Measurements from ENCODE around the gene MZF1. TPM values are rescaled to one million over a fixed set of nuclear protein-coding genes. Genes with fewer than 3 reads are reported as not detected.

Gene MZF1
- total RNA-seq, 1 experiment from 2014 or later: 20.4 TPM

- no peaks in the 10 kb centered on the region for H3K36me3 Mint-ChIP-seq (ENCODE audit: insufficient read depth, unreplicated experiment)
- intact Hi-C loops (cut with micrococcal nuclease; ENCODE audit: unreplicated experiment): no loop called here
- H3K4me1 ChIP-seq: no peaks in the 10 kb centered on the region
- H3K4me1 Mint-ChIP-seq (ENCODE audit: low read depth, unreplicated experiment): no peaks in the 10 kb centered on the region
- no peak overlapping the region for H3K27ac Mint-ChIP-seq (ENCODE audit: unreplicated experiment)
- no peak overlapping the region for H3K4me3 Mint-ChIP-seq (ENCODE audit: unreplicated experiment)
- no peak for DNase-seq
- TF ChIP-seq, protein P1, sequence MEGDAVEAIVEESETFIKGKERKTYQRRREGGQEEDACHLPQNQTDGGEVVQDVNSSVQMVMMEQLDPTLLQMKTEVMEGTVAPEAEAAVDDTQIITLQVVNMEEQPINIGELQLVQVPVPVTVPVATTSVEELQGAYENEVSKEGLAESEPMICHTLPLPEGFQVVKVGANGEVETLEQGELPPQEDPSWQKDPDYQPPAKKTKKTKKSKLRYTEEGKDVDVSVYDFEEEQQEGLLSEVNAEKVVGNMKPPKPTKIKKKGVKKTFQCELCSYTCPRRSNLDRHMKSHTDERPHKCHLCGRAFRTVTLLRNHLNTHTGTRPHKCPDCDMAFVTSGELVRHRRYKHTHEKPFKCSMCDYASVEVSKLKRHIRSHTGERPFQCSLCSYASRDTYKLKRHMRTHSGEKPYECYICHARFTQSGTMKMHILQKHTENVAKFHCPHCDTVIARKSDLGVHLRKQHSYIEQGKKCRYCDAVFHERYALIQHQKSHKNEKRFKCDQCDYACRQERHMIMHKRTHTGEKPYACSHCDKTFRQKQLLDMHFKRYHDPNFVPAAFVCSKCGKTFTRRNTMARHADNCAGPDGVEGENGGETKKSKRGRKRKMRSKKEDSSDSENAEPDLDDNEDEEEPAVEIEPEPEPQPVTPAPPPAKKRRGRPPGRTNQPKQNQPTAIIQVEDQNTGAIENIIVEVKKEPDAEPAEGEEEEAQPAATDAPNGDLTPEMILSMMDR (IDR thresholded peaks at IDR 0.05; ENCODE audit: insufficient read depth in 1 of 2, low read depth in 1 of 2, low read length in 1 of 2, severe bottlenecking in 1 of 2, unreplicated experiment in 1 of 2): no peak
- ChIA-PET POLR2A (no interaction called here), CTCF (no interaction called here)
- H3K9me3 ChIP-seq: no peaks in the 10 kb centered on the region
- no peaks in the 10 kb centered on the region for H3K36me3 ChIP-seq (ENCODE audit: control insufficient read depth, insufficient read depth, low read length)
- no TSS peak for BruUV-seq (replicated peaks)
- no peaks in the 10 kb centered on the region for H3K27me3 ChIP-seq (replicated peaks; ENCODE audit: control insufficient read depth, insufficient read depth, low read length)
- no peaks in the 10 kb centered on the region for H3K9me3 Mint-ChIP-seq (ENCODE audit: unreplicated experiment)
- H3K27me3 Mint-ChIP-seq (ENCODE audit: insufficient read depth, unreplicated experiment): peaks cover 6% of the 10 kb centered on the region
- no peak overlapping the region for H3K4me3 ChIP-seq (ENCODE audit: low read depth, low read length)
Measured at GRCh38 chr19:58531034-58531840, 41.9 kb downstream of the MZF1 start.

- Mint-ChIP-seq H3K4me1 (ENCODE audit: low read depth, unreplicated experiment) (no peaks in the 10 kb centered on the region), H3K36me3 (ENCODE audit: insufficient read depth, unreplicated experiment) (no peaks in the 10 kb centered on the region), H3K27me3 (ENCODE audit: insufficient read depth, unreplicated experiment) (peaks cover 6% of the 10 kb centered on the region), H3K9me3 (ENCODE audit: unreplicated experiment) (no peaks in the 10 kb centered on the region), H3K27ac (ENCODE audit: unreplicated experiment) (no peak overlapping the region), H3K4me3 (ENCODE audit: unreplicated experiment) (no peak overlapping the region)
- POLR2A ChIA-PET: no interaction called here
- H3K4me1 ChIP-seq: no peaks in the 10 kb centered on the region
- TF ChIP-seq, protein P1 (IDR thresholded peaks at IDR 0.05; ENCODE audit: insufficient read depth in 1 of 2, low read depth in 1 of 2, low read length in 1 of 2, severe bottlenecking in 1 of 2, unreplicated experiment in 1 of 2): no peak
- no peak for DNase-seq
- no peaks in the 10 kb centered on the region for H3K9me3 ChIP-seq
- intact Hi-C loops (cut with micrococcal nuclease; ENCODE audit: unreplicated experiment): no loop called here
- H3K4me3 ChIP-seq (ENCODE audit: low read depth, low read length): no peak overlapping the region
- no peaks in the 10 kb centered on the region for H3K27me3 ChIP-seq (replicated peaks; ENCODE audit: control insufficient read depth, insufficient read depth, low read length)
- BruUV-seq (replicated peaks): no TSS peak
- CTCF ChIA-PET: no interaction called here
- no peaks in the 10 kb centered on the region for H3K36me3 ChIP-seq (ENCODE audit: control insufficient read depth, insufficient read depth, low read length)
Measured at GRCh38 chr19:58529405-58529804, 43.7 kb downstream of the MZF1 start.

DNA sequence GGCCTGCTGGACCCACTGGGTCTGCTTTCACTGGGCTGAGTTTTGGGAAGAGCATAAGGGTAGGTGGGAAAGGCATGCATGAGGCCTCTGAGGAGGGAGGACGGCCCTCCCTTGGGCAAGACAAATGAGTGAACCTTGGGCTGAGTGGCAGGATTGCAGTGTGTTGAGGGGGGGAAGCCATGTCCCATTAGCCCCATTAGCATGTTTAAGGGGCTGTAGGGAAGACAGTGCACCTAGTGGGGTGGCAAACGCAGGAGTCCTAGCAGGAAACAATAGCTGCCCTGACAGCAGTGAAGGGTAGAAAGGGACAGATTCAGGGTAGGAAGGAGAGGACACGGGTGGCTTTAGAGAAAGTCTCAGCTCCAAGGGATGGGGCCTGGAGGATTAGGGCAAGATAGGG, 50.4 kb downstream of the MZF1 start:
- TF ChIP-seq, protein P1 (IDR thresholded peaks at IDR 0.05; ENCODE audit: insufficient read depth in 1 of 2, low read depth in 1 of 2, low read length in 1 of 2, severe bottlenecking in 1 of 2, unreplicated experiment in 1 of 2): no peak
- H3K27ac Mint-ChIP-seq (ENCODE audit: unreplicated experiment): no peak overlapping the region
- H3K4me1 ChIP-seq: peaks cover 13% of the 10 kb centered on the region
- peaks cover 20% of the 10 kb centered on the region for H3K4me1 Mint-ChIP-seq (ENCODE audit: low read depth, unreplicated experiment)
- H3K36me3 ChIP-seq (ENCODE audit: control insufficient read depth, insufficient read depth, low read length): no peaks in the 10 kb centered on the region
- no TSS peak for BruUV-seq (replicated peaks)
- POLR2A ChIA-PET: no interaction called here
- no peaks in the 10 kb centered on the region for H3K9me3 ChIP-seq
- H3K4me3 ChIP-seq (ENCODE audit: low read depth, low read length): no peak overlapping the region
- H3K36me3 Mint-ChIP-seq (ENCODE audit: insufficient read depth, unreplicated experiment): peaks cover 16% of the 10 kb centered on the region
- intact Hi-C loops (cut with micrococcal nuclease; ENCODE audit: unreplicated experiment): no loop called here
- H3K27me3 Mint-ChIP-seq (ENCODE audit: insufficient read depth, unreplicated experiment): no peaks in the 10 kb centered on the region
- no peaks in the 10 kb centered on the region for H3K27me3 ChIP-seq (replicated peaks; ENCODE audit: control insufficient read depth, insufficient read depth, low read length)
- H3K4me3 Mint-ChIP-seq (ENCODE audit: unreplicated experiment): no peak overlapping the region
- no peaks in the 10 kb centered on the region for H3K9me3 Mint-ChIP-seq (ENCODE audit: unreplicated experiment)
- DNase-seq: no peak
- CTCF ChIA-PET: no interaction called here
